ENCODE data around the gene KDM5B.

Gene KDM5B

GRCh38 chr1:202679406-202680177, 128.6 kb downstream of the KDM5B start:
- no peak for TF ChIP-seq CTCF (IDR thresholded peaks at IDR 0.05; ENCODE audit: borderline replicate concordance, insufficient read depth, low read depth, low read length)
- H3K4me3 ChIP-seq (ENCODE audit: low read depth, low read length): no peak overlapping the region

GRCh38 chr1:202677433-202677832, 130.8 kb downstream of the KDM5B start:
- no peak for TF ChIP-seq CTCF (IDR thresholded peaks at IDR 0.05; ENCODE audit: borderline replicate concordance, insufficient read depth, low read depth, low read length)
- no peak overlapping the region for H3K4me3 ChIP-seq (ENCODE audit: low read depth, low read length)

All from GM12875 (cell line).